Glutamatergic neuron (in vitro differentiated cells): ENCODE results near the gene OTC. TPM values are rescaled to one million over a fixed set of nuclear protein-coding genes. Genes with fewer than 3 reads are reported as not detected.

Experiments
- DNase-seq: peaks from one replicate; pipeline ENCODE4 v3.0.0; 2022
- H3K27ac Mint-ChIP-seq: one replicate; pipeline ENCODE4 v1.8.0; 2020; ENCODE audit warnings: mild to moderate bottlenecking, mixed read lengths, inconsistent platforms; ENCODE audit not compliant: unreplicated experiment
- H3K27me3 Mint-ChIP-seq: one replicate; pipeline ENCODE4 v1.8.0; 2020; ENCODE audit warnings: mild to moderate bottlenecking, moderate library complexity, mixed read lengths, inconsistent platforms; ENCODE audit not compliant: unreplicated experiment
- H3K36me3 Mint-ChIP-seq: one replicate; pipeline ENCODE4 v1.8.0; 2020; ENCODE audit warnings: mild to moderate bottlenecking, mixed read lengths, inconsistent platforms; ENCODE audit not compliant: unreplicated experiment
- H3K4me1 Mint-ChIP-seq: one replicate; pipeline ENCODE4 v1.8.0; 2020; ENCODE audit warnings: mild to moderate bottlenecking, low read depth, mixed read lengths, inconsistent platforms; ENCODE audit not compliant: unreplicated experiment
- H3K4me3 Mint-ChIP-seq: one replicate; pipeline ENCODE4 v1.8.0; 2020; ENCODE audit warnings: mild to moderate bottlenecking, mixed read lengths, inconsistent platforms; ENCODE audit not compliant: unreplicated experiment
- H3K9me3 Mint-ChIP-seq: one replicate; pipeline ENCODE4 v1.8.0; 2020; ENCODE audit warnings: mild to moderate bottlenecking, moderate library complexity, mixed read lengths, inconsistent platforms; ENCODE audit not compliant: unreplicated experiment
- total RNA-seq: library from RNA; stranded (reverse); fragmentation: NEBNext Ultra II Directional; extraction: Animal tissue kit (Norgen Biotek cat#: 25700); gene quantifications from one replicate; pipeline ENCODE4 v1.2.1, GENCODE V29; 2021; ENCODE audit not compliant: unreplicated experiment
- TF ChIP-seq, protein P1 (sequence below): fragments of 200-600 bp; sonication (generic); IDR thresholded peaks from one replicate; pipeline ENCODE4 v1.5.0; 2021; ENCODE audit not compliant: partially characterized antibody, unreplicated experiment

The OTC gene
- total RNA-seq, 1 donor from 2014 or later: not detected

GRCh38 chrX:38351346-38351745, 1.1 kb upstream of the OTC start:
- Mint-ChIP-seq H3K9me3 (no peaks in the 10 kb centered on the region), H3K27ac (no peak overlapping the region), H3K27me3 (no peaks in the 10 kb centered on the region), H3K4me1 (no peaks in the 10 kb centered on the region), H3K4me3 (no peak overlapping the region), H3K36me3 (no peaks in the 10 kb centered on the region)
- DNase-seq: no peak
- TF ChIP-seq, protein P1, sequence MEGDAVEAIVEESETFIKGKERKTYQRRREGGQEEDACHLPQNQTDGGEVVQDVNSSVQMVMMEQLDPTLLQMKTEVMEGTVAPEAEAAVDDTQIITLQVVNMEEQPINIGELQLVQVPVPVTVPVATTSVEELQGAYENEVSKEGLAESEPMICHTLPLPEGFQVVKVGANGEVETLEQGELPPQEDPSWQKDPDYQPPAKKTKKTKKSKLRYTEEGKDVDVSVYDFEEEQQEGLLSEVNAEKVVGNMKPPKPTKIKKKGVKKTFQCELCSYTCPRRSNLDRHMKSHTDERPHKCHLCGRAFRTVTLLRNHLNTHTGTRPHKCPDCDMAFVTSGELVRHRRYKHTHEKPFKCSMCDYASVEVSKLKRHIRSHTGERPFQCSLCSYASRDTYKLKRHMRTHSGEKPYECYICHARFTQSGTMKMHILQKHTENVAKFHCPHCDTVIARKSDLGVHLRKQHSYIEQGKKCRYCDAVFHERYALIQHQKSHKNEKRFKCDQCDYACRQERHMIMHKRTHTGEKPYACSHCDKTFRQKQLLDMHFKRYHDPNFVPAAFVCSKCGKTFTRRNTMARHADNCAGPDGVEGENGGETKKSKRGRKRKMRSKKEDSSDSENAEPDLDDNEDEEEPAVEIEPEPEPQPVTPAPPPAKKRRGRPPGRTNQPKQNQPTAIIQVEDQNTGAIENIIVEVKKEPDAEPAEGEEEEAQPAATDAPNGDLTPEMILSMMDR: no peak

DNA sequence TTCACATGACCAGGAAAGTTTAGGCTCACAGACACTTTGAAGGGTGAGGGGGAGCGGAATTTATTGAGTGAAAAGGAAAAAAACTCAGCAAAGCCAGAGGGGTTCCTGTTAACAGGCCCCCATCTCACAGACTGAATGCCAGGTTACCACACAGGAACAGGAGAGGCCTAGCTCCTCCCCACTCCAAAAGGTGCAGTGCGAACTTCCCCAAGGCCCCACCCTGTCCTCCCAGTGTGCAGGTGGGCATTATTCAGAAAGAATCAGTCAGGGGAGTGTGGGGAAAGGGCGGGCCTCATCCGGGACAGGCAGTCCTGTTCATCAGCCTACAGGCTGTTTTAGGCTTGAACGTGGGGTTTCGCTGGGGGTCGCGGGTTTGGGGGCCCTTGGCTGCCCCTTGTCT, 4.0 kb downstream of the OTC start:
- H3K9me3 Mint-ChIP-seq: no peaks in the 10 kb centered on the region

DNA sequence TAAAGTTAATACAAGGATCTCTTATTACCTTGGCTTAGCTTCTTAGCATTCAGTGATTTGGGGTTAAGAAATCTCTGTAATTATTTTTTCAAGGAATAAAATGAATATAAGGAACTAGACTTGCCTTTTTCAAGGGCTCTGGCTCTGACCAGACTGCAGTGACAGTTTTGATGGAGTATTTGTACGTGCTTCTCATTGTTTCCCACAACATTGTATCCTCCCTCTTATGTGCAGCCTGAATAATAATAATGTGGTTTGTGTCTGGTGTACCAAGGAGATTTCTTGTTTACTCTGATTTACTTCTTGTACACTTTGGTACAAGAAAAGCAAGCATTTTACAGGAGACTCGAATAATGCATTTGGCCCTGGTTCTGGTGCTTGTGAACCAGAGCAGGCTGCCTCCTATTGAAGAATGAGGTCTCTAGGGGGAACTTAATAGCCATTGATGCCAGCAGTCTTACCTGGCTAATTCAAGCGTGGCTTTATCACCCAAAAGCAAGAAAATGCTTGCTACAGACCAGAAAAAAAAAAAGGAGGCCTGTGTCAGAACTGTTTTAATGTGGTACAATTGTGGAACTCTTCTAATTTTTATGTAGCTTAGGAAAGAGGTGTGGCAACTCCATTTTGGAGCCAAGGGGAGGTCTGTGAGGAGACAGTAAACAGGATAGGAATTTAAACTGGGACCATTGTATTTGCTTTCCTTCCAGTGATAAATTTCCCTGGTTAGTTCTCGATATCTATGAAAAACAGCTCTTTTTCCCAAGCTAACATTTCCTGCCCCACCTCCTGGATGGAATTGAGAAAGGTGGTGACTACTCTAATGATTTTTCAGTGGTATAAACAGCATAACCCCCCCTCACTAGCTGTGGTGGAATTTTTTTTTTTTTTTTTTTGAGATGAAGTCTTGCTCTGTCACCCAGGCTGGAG, 5.6 kb downstream of the OTC start:
- TF ChIP-seq, protein P1: no peak
- H3K27me3 Mint-ChIP-seq: no peaks in the 10 kb centered on the region
- no peaks in the 10 kb centered on the region for H3K9me3 Mint-ChIP-seq
- no peak overlapping the region for H3K4me3 Mint-ChIP-seq
- no peak for DNase-seq
- H3K4me1 Mint-ChIP-seq: no peaks in the 10 kb centered on the region
- no peak overlapping the region for H3K27ac Mint-ChIP-seq
- no peaks in the 10 kb centered on the region for H3K36me3 Mint-ChIP-seq

More for the DNA sequence above, 4.0 kb downstream of the OTC start:
- Mint-ChIP-seq H3K27ac (no peak overlapping the region), H3K4me1 (no peaks in the 10 kb centered on the region), H3K36me3 (no peaks in the 10 kb centered on the region), H3K4me3 (no peak overlapping the region), H3K27me3 (no peaks in the 10 kb centered on the region)
- DNase-seq: no peak
- TF ChIP-seq, protein P1: no peak

- no peak overlapping the region for H3K27ac Mint-ChIP-seq
- H3K36me3 Mint-ChIP-seq: no peaks in the 10 kb centered on the region
- H3K27me3 Mint-ChIP-seq: no peaks in the 10 kb centered on the region
- no peak overlapping the region for H3K4me3 Mint-ChIP-seq
- H3K4me1 Mint-ChIP-seq: no peaks in the 10 kb centered on the region
- no peak for DNase-seq
- H3K9me3 Mint-ChIP-seq: peaks cover 1% of the 10 kb centered on the region
- TF ChIP-seq, protein P1: no peak
These were observed 10.6 kb downstream of the OTC start for GRCh38 chrX:38363046-38363445.

- TF ChIP-seq, protein P1: no peak
- DNase-seq: no peak
- H3K27ac Mint-ChIP-seq: no peak overlapping the region
These were observed 13.6 kb downstream of the OTC start for GRCh38 chrX:38365954-38366353.

More at GRCh38 chrX:38365954-38366353, 13.6 kb downstream of the OTC start:
- Mint-ChIP-seq H3K4me3 (no peak overlapping the region), H3K9me3 (peaks cover 1% of the 10 kb centered on the region), H3K36me3 (no peaks in the 10 kb centered on the region), H3K27me3 (no peaks in the 10 kb centered on the region), H3K4me1 (no peaks in the 10 kb centered on the region)
